K562 (cell line): ENCODE data around the gene FABP7.

Experiments
- BCL6 ChIP-seq: fragments of 250-450 bp; sonication (Bioruptor Pico); IDR thresholded peaks from 2 replicates; pipeline ENCODE4 v1.4.0; 2020
- CREM ChIP-seq: IDR thresholded peaks from 2 replicates; pipeline ENCODE4 v1.6.1; 2014; ENCODE audit warnings: antibody characterized with exemption, low read depth
- POLR2A ChIP-seq: fragments of 450-650 bp; conservative IDR thresholded peaks from 2 replicates; pipeline ENCODE4 v1.6.1; 2016
- PTTG1 ChIP-seq: fragments of 450-650 bp; IDR thresholded peaks from 2 replicates; pipeline ENCODE4 v1.6.1; 2016; ENCODE audit warnings: low read depth, mild to moderate bottlenecking, missing genetic modification characterization, missing compliant biosample characterization
- TF ChIP-seq, protein P1 (sequence below): sonication (generic); formaldehyde crosslinking; IDR thresholded peaks from 2 replicates; pipeline ENCODE4 v1.8.1; 2023; ENCODE audit warnings: mild to moderate bottlenecking, missing genetic modification reagents
- TF ChIP-seq, protein P2 (sequence below), 3 experiments: IDR thresholded peaks in 2 of 3; conservative IDR thresholded peaks in 1 of 3; 2 replicates each; pipeline ENCODE4 v1.5.1; 2011 to 2012; ENCODE audit warnings: low read length in 3 of 3, mild to moderate bottlenecking in 3 of 3, control low read depth in 2 of 3, improper control_type of control experiment in 1 of 3, inconsistent platforms in 1 of 3, low read depth in 1 of 3, mixed read lengths in 1 of 3, moderate library complexity in 1 of 3; ENCODE audit not compliant: insufficient read depth in 2 of 3

DNA sequence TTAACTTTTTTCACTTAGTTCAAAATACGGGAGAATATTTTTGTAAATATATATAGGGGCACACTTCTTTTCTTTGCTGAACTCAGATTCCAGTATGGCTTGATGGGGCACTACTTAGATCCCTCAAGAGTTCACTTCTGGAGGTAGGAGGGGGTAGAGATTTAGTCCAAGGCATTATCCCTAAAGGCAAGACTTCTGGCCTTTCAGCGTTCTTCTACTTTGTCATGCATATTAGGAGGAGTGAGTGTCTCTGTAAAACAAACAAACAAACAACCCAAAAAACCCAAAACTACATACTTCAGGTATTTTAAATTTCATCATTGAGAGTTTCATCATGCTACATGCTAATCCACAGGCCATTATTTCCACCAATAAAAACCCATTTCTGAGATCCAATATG, 41.6 kb downstream of the FABP7 start:
- TF ChIP-seq, protein P1, sequence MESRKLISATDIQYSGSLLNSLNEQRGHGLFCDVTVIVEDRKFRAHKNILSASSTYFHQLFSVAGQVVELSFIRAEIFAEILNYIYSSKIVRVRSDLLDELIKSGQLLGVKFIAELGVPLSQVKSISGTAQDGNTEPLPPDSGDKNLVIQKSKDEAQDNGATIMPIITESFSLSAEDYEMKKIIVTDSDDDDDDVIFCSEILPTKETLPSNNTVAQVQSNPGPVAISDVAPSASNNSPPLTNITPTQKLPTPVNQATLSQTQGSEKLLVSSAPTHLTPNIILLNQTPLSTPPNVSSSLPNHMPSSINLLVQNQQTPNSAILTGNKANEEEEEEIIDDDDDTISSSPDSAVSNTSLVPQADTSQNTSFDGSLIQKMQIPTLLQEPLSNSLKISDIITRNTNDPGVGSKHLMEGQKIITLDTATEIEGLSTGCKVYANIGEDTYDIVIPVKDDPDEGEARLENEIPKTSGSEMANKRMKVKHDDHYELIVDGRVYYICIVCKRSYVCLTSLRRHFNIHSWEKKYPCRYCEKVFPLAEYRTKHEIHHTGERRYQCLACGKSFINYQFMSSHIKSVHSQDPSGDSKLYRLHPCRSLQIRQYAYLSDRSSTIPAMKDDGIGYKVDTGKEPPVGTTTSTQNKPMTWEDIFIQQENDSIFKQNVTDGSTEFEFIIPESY (CRISPR knock-in tag), result no peak
- TF ChIP-seq, protein P2, sequence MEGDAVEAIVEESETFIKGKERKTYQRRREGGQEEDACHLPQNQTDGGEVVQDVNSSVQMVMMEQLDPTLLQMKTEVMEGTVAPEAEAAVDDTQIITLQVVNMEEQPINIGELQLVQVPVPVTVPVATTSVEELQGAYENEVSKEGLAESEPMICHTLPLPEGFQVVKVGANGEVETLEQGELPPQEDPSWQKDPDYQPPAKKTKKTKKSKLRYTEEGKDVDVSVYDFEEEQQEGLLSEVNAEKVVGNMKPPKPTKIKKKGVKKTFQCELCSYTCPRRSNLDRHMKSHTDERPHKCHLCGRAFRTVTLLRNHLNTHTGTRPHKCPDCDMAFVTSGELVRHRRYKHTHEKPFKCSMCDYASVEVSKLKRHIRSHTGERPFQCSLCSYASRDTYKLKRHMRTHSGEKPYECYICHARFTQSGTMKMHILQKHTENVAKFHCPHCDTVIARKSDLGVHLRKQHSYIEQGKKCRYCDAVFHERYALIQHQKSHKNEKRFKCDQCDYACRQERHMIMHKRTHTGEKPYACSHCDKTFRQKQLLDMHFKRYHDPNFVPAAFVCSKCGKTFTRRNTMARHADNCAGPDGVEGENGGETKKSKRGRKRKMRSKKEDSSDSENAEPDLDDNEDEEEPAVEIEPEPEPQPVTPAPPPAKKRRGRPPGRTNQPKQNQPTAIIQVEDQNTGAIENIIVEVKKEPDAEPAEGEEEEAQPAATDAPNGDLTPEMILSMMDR (IDR thresholded peaks at IDR 0.05 in 2 of 3, conservative IDR thresholded peaks at IDR 0.05 in 1 of 3; ENCODE audit: insufficient read depth in 2 of 3, low read depth in 1 of 3, low read length in 3 of 3), result no peak
- TF ChIP-seq CREM (no peak), BCL6 (no peak), PTTG1 (tag) (no peak), POLR2A (no peak)
